Parathyroid adenoma (tissue), 2 donors: ENCODE results near the gene CHAC2.
"Not testable (repeated sequence)": the region's sequence is repeated elsewhere in the genome, so short reads cannot be mapped to it uniquely, and the experiment has no call there.

Experiments used
- H2AFZ ChIP-seq: fragments of 300-600 bp; sonication (generic); one replicate; pipeline ENCODE4 v1.7.0; 2017; ENCODE audit warnings: antibody characterized with exemption, mild to moderate bottlenecking
- H3K27ac ChIP-seq: fragments of 300-600 bp; sonication (generic); one replicate; pipeline ENCODE4 v1.7.0; 2017
- H3K27me3 ChIP-seq: fragments of 300-600 bp; sonication (generic); one replicate; pipeline ENCODE4 v1.7.0; 2017; ENCODE audit warnings: low read length; ENCODE audit not compliant: control insufficient read depth, insufficient read depth
- H3K36me3 ChIP-seq: fragments of 300-600 bp; sonication (generic); one replicate; pipeline ENCODE4 v1.7.0; 2017; ENCODE audit warnings: low read length; ENCODE audit not compliant: control insufficient read depth, insufficient read depth
- H3K4me1 ChIP-seq: fragments of 300-600 bp; sonication (generic); one replicate; pipeline ENCODE4 v1.7.0; 2017; ENCODE audit warnings: control low read depth
- H3K4me2 ChIP-seq: fragments of 300-600 bp; sonication (generic); one replicate; pipeline ENCODE4 v1.7.0; 2017; ENCODE audit warnings: low read length
- H3K4me3 ChIP-seq: fragments of 300-600 bp; sonication (generic); one replicate; pipeline ENCODE4 v1.7.0; 2017; ENCODE audit warnings: low read depth, low read length
- H3K79me2 ChIP-seq: fragments of 300-600 bp; sonication (generic); one replicate; pipeline ENCODE4 v1.7.0; 2017; ENCODE audit warnings: control low read depth
- H3K9ac ChIP-seq: fragments of 300-600 bp; sonication (generic); one replicate; pipeline ENCODE4 v1.7.0; 2017; ENCODE audit warnings: mild to moderate bottlenecking
- H3K9me3 ChIP-seq: fragments of 300-600 bp; sonication (generic); one replicate; pipeline ENCODE4 v1.7.0; 2017; ENCODE audit warnings: low read length; ENCODE audit not compliant: control insufficient read depth
- CTCF ChIP-seq: fragments of 300-600 bp; sonication (generic); IDR thresholded peaks from one replicate; pipeline ENCODE4 v1.7.0; 2017; ENCODE audit warnings: antibody characterized with exemption, mild to moderate bottlenecking
- donor health status: primary hyperparathyroidism.

Gene CHAC2

GRCh38 chr2:53767405-53768241, at the start of gene CHAC2:
Gene CHAC2, plus strand, starts transcription at chr2:53767804. Its CDS starts 83 bp downstream, at chr2:53767887.
- Histone ChIP-seq H3K79me2 (peaks cover 3% of the 10 kb centered on the region), H3K36me3 (no peaks in the 10 kb centered on the region), H2AFZ (peak within 1 kb of the TSS; percentile 92), H3K4me2 (peak within 1 kb of the TSS; percentile 84), H3K27ac (peak within 1 kb of the TSS; percentile 76), H3K9me3 (no peaks in the 10 kb centered on the region), H3K4me1 (no peaks in the 10 kb centered on the region), H3K4me3 (peak within 1 kb of the TSS; percentile 72), H3K9ac (no peak within 1 kb of the TSS), H3K27me3 (no peaks in the 10 kb centered on the region)
- TF ChIP-seq CTCF, result peak; percentile 56

- not testable (repeated sequence) for H3K27me3 ChIP-seq, H3K9ac ChIP-seq, H3K4me1 ChIP-seq, H3K9me3 ChIP-seq, H3K27ac ChIP-seq, H3K36me3 ChIP-seq, H3K4me3 ChIP-seq, H2AFZ ChIP-seq, H3K4me2 ChIP-seq
- peaks cover 22% of the 10 kb centered on the region for H3K79me2 ChIP-seq
These were observed 46.7 kb upstream of the CHAC2 start for GRCh38 chr2:53720944-53721343.

GRCh38 chr2:53724536-53724935, 43.1 kb upstream of the CHAC2 start:
- Histone ChIP-seq H2AFZ (no peak overlapping the region), H3K4me1 (no peaks in the 10 kb centered on the region), H3K36me3 (no peaks in the 10 kb centered on the region), H3K4me3 (no peak overlapping the region), H3K4me2 (no peak overlapping the region), H3K79me2 (peaks cover 18% of the 10 kb centered on the region), H3K9ac (no peak overlapping the region), H3K27ac (no peak overlapping the region), H3K27me3 (no peaks in the 10 kb centered on the region), H3K9me3 (no peaks in the 10 kb centered on the region)
- TF ChIP-seq CTCF, result no peak

- Histone ChIP-seq H3K4me1 (no peaks in the 10 kb centered on the region), H3K4me3 (no peak overlapping the region), H3K4me2 (no peak overlapping the region), H2AFZ (no peak overlapping the region), H3K9ac (no peak overlapping the region), H3K27ac (no peak overlapping the region), H3K9me3 (no peaks in the 10 kb centered on the region), H3K36me3 (no peaks in the 10 kb centered on the region), H3K79me2 (peaks cover 13% of the 10 kb centered on the region), H3K27me3 (no peaks in the 10 kb centered on the region)
- no peak for TF ChIP-seq CTCF
These were observed 41.9 kb upstream of the CHAC2 start for GRCh38 chr2:53725662-53726061.

GRCh38 chr2:53727921-53728320, 39.7 kb upstream of the CHAC2 start:
- Histone ChIP-seq H3K79me2 (peaks cover 12% of the 10 kb centered on the region), H3K4me3 (no peak overlapping the region), H3K27me3 (no peaks in the 10 kb centered on the region), H2AFZ (no peak overlapping the region), H3K4me2 (no peak overlapping the region), H3K4me1 (no peaks in the 10 kb centered on the region), H3K9ac (no peak overlapping the region), H3K27ac (no peak overlapping the region), H3K9me3 (no peaks in the 10 kb centered on the region), H3K36me3 (no peaks in the 10 kb centered on the region)
- no peak for TF ChIP-seq CTCF
